OCI-LY3 (cell line): ENCODE data around the gene NT5DC3.

ENCODE experiments used
- H2AFZ ChIP-seq: fragments of 200-600, 300-600 bp; shearing (Covaris generic); 2 replicates; pipeline ENCODE4 v1.6.0; 2014; ENCODE audit warnings: antibody characterized with exemption, low read depth, low read length
- H3K27ac ChIP-seq: fragments of 200-600, 300-600 bp; sonication (generic); 2 replicates; pipeline ENCODE4 v1.5.1; 2014; ENCODE audit warnings: mild to moderate bottlenecking, low read length, moderate library complexity, mixed read lengths
- H3K27me3 ChIP-seq: fragments of 200-600, 300-600 bp; sonication (generic); 2 replicates; pipeline ENCODE4 v1.6.1; 2014; ENCODE audit warnings: low read depth, low read length, mixed read lengths
- H3K36me3 ChIP-seq: fragments of 200-600, 300-600 bp; sonication (generic); replicated peaks from 2 replicates; pipeline ENCODE3; 2014; ENCODE audit warnings: low read depth, low read length, mixed read lengths
- H3K4me1 ChIP-seq: fragments of 300-600, 200-600 bp; sonication (generic); 2 replicates; pipeline ENCODE4 v1.6.1; 2014; ENCODE audit warnings: low read length, mixed read lengths
- H3K4me2 ChIP-seq: fragments of 200-600, 300-600 bp; sonication (generic); 2 replicates; pipeline ENCODE4 v1.6.1; 2014; ENCODE audit warnings: low read length, mixed read lengths
- H3K4me3 ChIP-seq: fragments of 300-600, 200-600 bp; sonication (generic); 2 replicates; pipeline ENCODE4 v1.5.1; 2014; ENCODE audit warnings: antibody characterized with exemption, mild to moderate bottlenecking, low read length, moderate library complexity
- H3K79me2 ChIP-seq: fragments of 300-600, 200-600 bp; shearing (Covaris generic); 2 replicates; pipeline ENCODE4 v1.6.1; 2014; ENCODE audit warnings: mild to moderate bottlenecking, low read length, mixed read lengths
- H3K9ac ChIP-seq: fragments of 300-600, 200-600 bp; shearing (Covaris generic); 2 replicates; pipeline ENCODE4 v1.6.0; 2014; ENCODE audit warnings: mild to moderate bottlenecking, low read length, moderate library complexity
- H3K9me3 ChIP-seq: fragments of 200-600, 300-600 bp; shearing (Covaris generic); 2 replicates; pipeline ENCODE4 v1.6.1; 2014; ENCODE audit warnings: low read length, mixed read lengths; ENCODE audit not compliant: insufficient read depth
- H4K20me1 ChIP-seq: fragments of 200-600, 300-600 bp; sonication (generic); 2 replicates; pipeline ENCODE4 v1.6.1; 2016; ENCODE audit warnings: low read length, mixed read lengths; ENCODE audit not compliant: insufficient read depth
- EZH2phosphoT487 ChIP-seq: fragments of 200-600 bp; shearing (Covaris generic); IDR thresholded peaks from 2 replicates; pipeline ENCODE4 v1.6.1; 2018; ENCODE audit warnings: antibody characterized with exemption, mixed run types, low read depth
- TF ChIP-seq, protein P1 (sequence below): fragments of 200-600, 300-600 bp; sonication (generic); IDR thresholded peaks from 2 replicates; pipeline ENCODE4 v1.5.1; 2014; ENCODE audit warnings: antibody characterized with exemption, low read length, low read depth

NT5DC3 gene

DNA sequence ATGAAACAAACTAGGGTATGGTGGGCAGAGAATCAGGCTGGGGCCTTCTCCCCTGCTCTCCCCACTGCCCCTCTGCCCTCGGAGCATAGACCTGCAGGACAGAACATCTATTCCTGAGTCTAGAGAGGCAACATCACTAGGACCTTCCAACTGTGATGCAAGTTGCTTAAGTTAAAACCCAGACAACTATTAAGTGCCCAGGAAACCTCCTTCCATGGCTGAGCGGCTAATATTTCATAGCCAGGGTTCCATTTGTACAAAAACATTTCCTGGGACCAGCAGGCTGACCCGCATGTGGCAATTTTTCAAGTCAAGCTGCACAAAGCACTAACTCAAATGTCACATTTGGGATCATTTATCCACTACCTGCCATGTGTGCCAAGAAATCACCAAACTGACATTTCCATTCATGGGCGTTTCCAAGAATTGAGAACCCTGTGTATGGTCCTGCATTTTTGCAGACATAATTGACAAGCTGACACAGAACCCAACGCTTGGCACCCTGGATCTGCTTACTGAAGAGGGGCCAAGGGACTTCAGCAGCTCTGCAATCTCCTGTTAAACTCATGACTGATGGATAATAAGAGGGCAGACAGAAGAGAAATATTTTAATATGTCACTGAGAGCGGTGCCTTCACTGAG lies 32.7 kb downstream of the NT5DC3 start:
- H3K27ac ChIP-seq, result no peak overlapping the region
- no peak overlapping the region for H3K9ac ChIP-seq
- no peaks in the 10 kb centered on the region for H3K27me3 ChIP-seq
- H2AFZ ChIP-seq, result no peak overlapping the region
- no peaks in the 10 kb centered on the region for H3K9me3 ChIP-seq
- H3K4me2 ChIP-seq, result no peak overlapping the region
- no peaks in the 10 kb centered on the region for H3K79me2 ChIP-seq
- peaks cover 4% of the 10 kb centered on the region; the same call in 1 of the 2 replicates for H4K20me1 ChIP-seq
- H3K4me3 ChIP-seq, result no peak overlapping the region
- TF ChIP-seq, protein P1, sequence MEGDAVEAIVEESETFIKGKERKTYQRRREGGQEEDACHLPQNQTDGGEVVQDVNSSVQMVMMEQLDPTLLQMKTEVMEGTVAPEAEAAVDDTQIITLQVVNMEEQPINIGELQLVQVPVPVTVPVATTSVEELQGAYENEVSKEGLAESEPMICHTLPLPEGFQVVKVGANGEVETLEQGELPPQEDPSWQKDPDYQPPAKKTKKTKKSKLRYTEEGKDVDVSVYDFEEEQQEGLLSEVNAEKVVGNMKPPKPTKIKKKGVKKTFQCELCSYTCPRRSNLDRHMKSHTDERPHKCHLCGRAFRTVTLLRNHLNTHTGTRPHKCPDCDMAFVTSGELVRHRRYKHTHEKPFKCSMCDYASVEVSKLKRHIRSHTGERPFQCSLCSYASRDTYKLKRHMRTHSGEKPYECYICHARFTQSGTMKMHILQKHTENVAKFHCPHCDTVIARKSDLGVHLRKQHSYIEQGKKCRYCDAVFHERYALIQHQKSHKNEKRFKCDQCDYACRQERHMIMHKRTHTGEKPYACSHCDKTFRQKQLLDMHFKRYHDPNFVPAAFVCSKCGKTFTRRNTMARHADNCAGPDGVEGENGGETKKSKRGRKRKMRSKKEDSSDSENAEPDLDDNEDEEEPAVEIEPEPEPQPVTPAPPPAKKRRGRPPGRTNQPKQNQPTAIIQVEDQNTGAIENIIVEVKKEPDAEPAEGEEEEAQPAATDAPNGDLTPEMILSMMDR, result no peak
- TF ChIP-seq EZH2phosphoT487, result no peak
- peaks cover 11% of the 10 kb centered on the region for H3K36me3 ChIP-seq
- H3K4me1 ChIP-seq, result peaks cover 5% of the 10 kb centered on the region; the same call in 1 of the 2 replicates

DNA sequence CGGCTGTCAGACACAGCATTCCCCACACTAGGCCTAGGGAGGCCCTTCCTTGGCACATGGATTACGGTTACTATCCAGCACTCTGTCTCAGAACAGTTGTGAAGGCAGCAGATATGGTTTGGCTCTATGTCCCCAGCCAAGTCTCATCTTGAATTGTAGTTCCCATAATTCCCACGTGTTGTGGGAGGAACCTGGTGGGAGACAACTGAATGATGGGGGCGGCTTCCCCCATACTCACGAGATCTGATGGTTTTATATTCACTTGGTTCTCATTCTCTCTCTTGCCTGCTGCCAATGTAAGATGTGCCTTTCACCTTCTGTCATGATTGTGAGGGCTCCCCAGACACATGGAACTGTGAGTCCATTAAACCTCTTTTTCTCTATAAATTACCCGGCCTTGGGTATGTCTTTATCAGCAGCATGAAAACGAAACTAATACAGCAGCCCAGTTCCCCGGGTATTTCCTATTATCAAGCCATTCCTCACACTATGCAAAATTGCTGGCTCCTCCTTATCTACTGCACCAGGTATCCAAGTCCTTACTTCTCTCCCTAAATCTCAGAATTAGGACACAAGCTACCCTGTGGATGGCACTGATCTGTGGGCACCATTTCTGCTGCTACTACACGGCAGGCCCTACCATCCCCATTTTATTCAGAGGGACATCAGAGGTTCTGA lies 33.3 kb downstream of the NT5DC3 start:
- H3K27ac ChIP-seq, result no peak overlapping the region
- TF ChIP-seq EZH2phosphoT487, result no peak
- TF ChIP-seq, protein P1, result no peak
- H2AFZ ChIP-seq, result no peak overlapping the region
- no peak overlapping the region for H3K4me2 ChIP-seq
- H3K9me3 ChIP-seq, result no peaks in the 10 kb centered on the region
- peaks cover 4% of the 10 kb centered on the region; the same call in 1 of the 2 replicates for H4K20me1 ChIP-seq
- H3K79me2 ChIP-seq, result no peaks in the 10 kb centered on the region
- peaks cover 8% of the 10 kb centered on the region for H3K36me3 ChIP-seq
- H3K27me3 ChIP-seq, result no peaks in the 10 kb centered on the region
- H3K4me3 ChIP-seq, result no peak overlapping the region
- H3K9ac ChIP-seq, result no peak overlapping the region
- H3K4me1 ChIP-seq, result peaks cover 5% of the 10 kb centered on the region; the same call in 1 of the 2 replicates

DNA sequence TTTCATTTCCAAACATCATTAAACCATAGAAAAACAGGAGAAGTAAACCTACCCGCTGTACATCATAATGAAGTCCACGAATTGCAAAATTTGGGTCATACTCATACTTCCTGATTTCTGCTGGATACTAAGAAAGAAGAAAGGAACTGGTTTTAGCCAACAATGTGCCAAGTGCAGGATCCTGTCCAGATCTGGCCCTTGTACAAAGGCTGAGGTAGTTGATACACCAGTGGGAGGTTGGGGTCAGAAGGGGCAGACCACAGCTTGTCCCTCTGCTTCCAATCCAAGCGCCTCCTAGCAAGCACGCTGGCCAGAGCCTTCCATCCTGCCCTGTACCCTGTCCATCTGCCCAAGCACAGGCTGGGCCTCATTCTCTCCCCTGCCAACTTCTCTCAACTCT lies 34.2 kb downstream of the NT5DC3 start:
- H3K36me3 ChIP-seq, result peaks cover 8% of the 10 kb centered on the region
- no peak overlapping the region for H3K4me3 ChIP-seq
- no peak for TF ChIP-seq EZH2phosphoT487
- TF ChIP-seq, protein P1, result no peak
- H3K4me1 ChIP-seq, result peaks cover 5% of the 10 kb centered on the region; the same call in 1 of the 2 replicates
- H3K79me2 ChIP-seq, result no peaks in the 10 kb centered on the region
- H2AFZ ChIP-seq, result no peak overlapping the region
- no peaks in the 10 kb centered on the region for H3K27me3 ChIP-seq
- no peak overlapping the region for H3K4me2 ChIP-seq
- no peak overlapping the region for H3K9ac ChIP-seq
- no peaks in the 10 kb centered on the region for H3K9me3 ChIP-seq
- peaks cover 4% of the 10 kb centered on the region; the same call in 1 of the 2 replicates for H4K20me1 ChIP-seq
- no peak overlapping the region for H3K27ac ChIP-seq

DNA sequence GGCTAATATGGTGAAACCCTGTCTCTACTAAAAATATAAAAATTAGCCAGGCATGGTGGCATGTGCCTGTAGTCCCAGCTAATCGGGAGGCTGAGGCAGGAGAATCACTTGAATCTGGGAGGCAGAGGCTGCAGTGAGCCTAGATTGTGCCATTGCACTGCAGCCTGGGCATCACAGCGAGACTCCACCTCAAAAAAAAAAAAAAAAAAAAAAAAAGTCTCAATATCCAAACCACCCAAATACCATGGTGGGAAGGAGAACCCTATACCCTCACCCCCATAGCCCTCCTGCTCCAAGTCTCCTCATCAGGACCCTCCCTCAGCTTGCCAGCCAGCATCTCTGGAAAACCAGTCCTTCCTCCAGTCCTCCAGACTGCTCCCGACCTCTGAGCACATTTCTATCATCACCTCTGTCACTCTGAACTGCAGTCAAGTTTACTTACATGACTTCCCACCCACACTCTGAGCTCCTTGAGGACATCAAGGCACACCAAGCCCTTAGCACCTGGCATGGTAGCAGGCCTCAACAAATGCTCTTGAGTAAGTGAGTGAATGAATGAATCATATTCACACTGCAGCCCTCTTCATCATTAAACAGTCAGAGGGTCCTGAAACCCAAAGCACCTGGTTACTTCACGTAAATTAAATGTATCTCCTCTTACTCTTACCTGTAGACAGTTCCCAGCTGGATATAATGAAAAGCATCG lies 35.2 kb downstream of the NT5DC3 start:
- H3K9ac ChIP-seq, result no peak overlapping the region
- no peaks in the 10 kb centered on the region for H3K27me3 ChIP-seq
- H4K20me1 ChIP-seq, result peaks cover 4% of the 10 kb centered on the region; the same call in 1 of the 2 replicates
- no peak overlapping the region for H2AFZ ChIP-seq
- TF ChIP-seq, protein P1, result no peak
- TF ChIP-seq EZH2phosphoT487, result no peak
- H3K79me2 ChIP-seq, result no peaks in the 10 kb centered on the region
- H3K4me2 ChIP-seq, result no peak overlapping the region
- peaks cover 8% of the 10 kb centered on the region for H3K36me3 ChIP-seq
- no peaks in the 10 kb centered on the region for H3K9me3 ChIP-seq
- H3K27ac ChIP-seq, result no peak overlapping the region
- no peak overlapping the region for H3K4me3 ChIP-seq
- H3K4me1 ChIP-seq, result peaks cover 5% of the 10 kb centered on the region; the same call in 1 of the 2 replicates
